BJ (cell line): Measurements from ENCODE around the gene NECAB3. TPM values are rescaled to one million over a fixed set of nuclear protein-coding genes. Genes with fewer than 3 reads are reported as not detected.

Experiments used
- CTCF ChIA-PET: fragments of 350-600 bp; formaldehyde crosslinking; extraction: SDS; loops from one replicate; lab custom pipeline; 2021; ENCODE audit warnings: antibody characterized with exemption, inconsistent platforms; lab: Yijun Ruan, JAX
- POLR2A ChIA-PET: fragments of 300-600 bp; sonication (Branson Sonifier 250); formaldehyde crosslinking; extraction: SDS; loops from one replicate; lab custom pipeline; 2021; ENCODE audit warnings: antibody characterized with exemption; lab: Charles Lee
- DNase-seq: peaks from one replicate; pipeline ENCODE4 v3.0.0-alpha.2; 2011; ENCODE audit warnings: low read depth
- H3K27me3 ChIP-seq: 2 replicates; pipeline ENCODE4 v1.6.0; 2011; ENCODE audit warnings: low read length; ENCODE audit not compliant: control insufficient read depth, insufficient read depth
- H3K36me3 ChIP-seq: 2 replicates; pipeline ENCODE4 v1.5.1; 2011; ENCODE audit warnings: low read length; ENCODE audit not compliant: control insufficient read depth, insufficient read depth
- H3K4me3 ChIP-seq: 2 replicates; pipeline ENCODE4 v1.5.1; 2011; ENCODE audit warnings: low read depth, mild to moderate bottlenecking, control low read depth, low read length
- CTCF ChIP-seq: IDR thresholded peaks from 2 replicates; pipeline ENCODE4 v1.5.1; 2011; ENCODE audit warnings: low read depth, mild to moderate bottlenecking, control low read depth, inconsistent platforms, low read length, moderate library complexity; ENCODE audit not compliant: insufficient read depth
- polyA plus RNA-seq: library from polyadenylated mRNA; depleted of rRNA; stranded (reverse); fragments of >200 nt; gene quantifications from 2 replicates; pipeline ENCODE4 v1.2.3, GENCODE V29; 2011

Gene NECAB3
- polyA plus RNA-seq, 1 experiment: 20.2 TPM

- no peaks in the 10 kb centered on the region for H3K27me3 ChIP-seq
- TF ChIP-seq CTCF: no peak
- H3K36me3 ChIP-seq: peaks cover 6% of the 10 kb centered on the region
- no peak overlapping the region for H3K4me3 ChIP-seq
- DNase-seq: no peak
- CTCF ChIA-PET: interaction anchor here (0.6 to 3.3 kb wide), 9 partner anchors 11 to 315 kb away, joined by 3 to 21 read pairs (median 7); no protein-coding TSS in a partner anchor
- POLR2A ChIA-PET: no interaction called here
These were observed 5.0 kb downstream of the NECAB3 start for GRCh38 chr20:33669224-33669623.

- Histone ChIP-seq H3K27me3 (no peaks in the 10 kb centered on the region), H3K4me3 (no peak overlapping the region), H3K36me3 (peaks cover 6% of the 10 kb centered on the region)
- DNase-seq: no peak
- CTCF ChIA-PET: interaction anchor here (0.6 to 3.3 kb wide), 26 partner anchors 7 to 768 kb away, joined by 3 to 21 read pairs (median 3); partner anchors contain the start of genes CBFA2T2, CDK5RAP1 and SNTA1
- POLR2A ChIA-PET: no interaction called here
- no peak for TF ChIP-seq CTCF
These were observed 5.6 kb downstream of the NECAB3 start for GRCh38 chr20:33668466-33669155.

- DNase-seq: no peak
- H3K27me3 ChIP-seq: no peaks in the 10 kb centered on the region
- ChIA-PET CTCF (interaction anchor here (0.6 to 3.3 kb wide), 35 partner anchors 8 to 767 kb away, joined by 3 to 21 read pairs (median 3); partner anchors contain the start of genes CBFA2T2, CDK5RAP1 and SNTA1), POLR2A (no interaction called here)
- TF ChIP-seq CTCF: peak; percentile 95
- peaks cover 6% of the 10 kb centered on the region for H3K36me3 ChIP-seq
- H3K4me3 ChIP-seq: peak overlapping the region; percentile 46
These were observed 6.4 kb downstream of the NECAB3 start for GRCh38 chr20:33667676-33668465.

GRCh38 chr20:33667245-33667675, 7.0 kb downstream of the NECAB3 start:
- H3K27me3 ChIP-seq: no peaks in the 10 kb centered on the region
- no peak for DNase-seq
- H3K4me3 ChIP-seq: peak overlapping the region; percentile 46
- ChIA-PET POLR2A (no interaction called here), CTCF (interaction anchor here (0.6 to 3.3 kb wide), 26 partner anchors 8 to 268 kb away, joined by 3 to 21 read pairs (median 4); partner anchors contain the start of genes CBFA2T2, CDK5RAP1 and SNTA1)
- no peak for TF ChIP-seq CTCF
- H3K36me3 ChIP-seq: peaks cover 6% of the 10 kb centered on the region
